GM23338 (cell line): Measurements from ENCODE around the gene CYCS. TPM values are rescaled to one million over a fixed set of nuclear protein-coding genes. Genes with fewer than 3 reads are reported as not detected.

Experiments used
- ATAC-seq: fragments of 200-7000 bp; cut with Tn5 transposase; 3 replicates; pipeline ENCODE4 v1.9.1; 2020
- DNase-seq: peaks from one replicate; pipeline ENCODE4 v3.0.0-alpha.2; 2015; ENCODE audit warnings: low spot score
- H2AFZ ChIP-seq: fragments of 200-600 bp; sonication (generic); 2 replicates; pipeline ENCODE4 v1.8.0; 2016; ENCODE audit warnings: antibody characterized with exemption, mild to moderate bottlenecking, moderate library complexity
- H3F3A ChIP-seq: fragments of 200-600 bp; sonication (generic); replicated peaks from 2 replicates; pipeline ENCODE4 v1.8.0; 2017; ENCODE audit warnings: antibody characterized with exemption, mixed run types, low read depth
- H3K27ac ChIP-seq: fragments of 200-600 bp; sonication (generic); 2 replicates; pipeline ENCODE4 v1.6.1; 2016; ENCODE audit warnings: low read depth
- H3K27me3 ChIP-seq: fragments of 200-600 bp; sonication (generic); 2 replicates; pipeline ENCODE4 v1.8.0; 2016; ENCODE audit warnings: mild to moderate bottlenecking, mixed run types, moderate library complexity; ENCODE audit not compliant: insufficient read depth
- H3K36me3 ChIP-seq: fragments of 200-600 bp; sonication (generic); 2 replicates; pipeline ENCODE4 v1.8.0; 2016; ENCODE audit warnings: mild to moderate bottlenecking; ENCODE audit not compliant: insufficient read depth
- H3K4me1 ChIP-seq: fragments of 200-600 bp; sonication (generic); 2 replicates; pipeline ENCODE4 v1.8.0; 2016; ENCODE audit warnings: mild to moderate bottlenecking, moderate library complexity; ENCODE audit not compliant: insufficient read depth
- H3K4me2 ChIP-seq: fragments of 200-600 bp; sonication (generic); 2 replicates; pipeline ENCODE4 v1.7.1; 2017; ENCODE audit warnings: mixed run types
- H3K4me3 ChIP-seq: fragments of 200-600 bp; sonication (generic); 2 replicates; pipeline ENCODE4 v1.6.1; 2016; ENCODE audit warnings: mixed run types
- H3K79me2 ChIP-seq: fragments of 200-600 bp; sonication (generic); replicated peaks from 2 replicates; pipeline ENCODE4 v1.8.0; 2017; ENCODE audit warnings: mild to moderate bottlenecking; ENCODE audit not compliant: insufficient read depth
- H3K9me2 ChIP-seq: fragments of 200-600 bp; sonication (generic); 2 replicates; pipeline ENCODE4 v1.8.0; 2017; ENCODE audit not compliant: insufficient read depth
- H4K20me1 ChIP-seq: fragments of 200-600 bp; sonication (generic); replicated peaks from 2 replicates; pipeline ENCODE4 v1.8.0; 2017; ENCODE audit warnings: mild to moderate bottlenecking; ENCODE audit not compliant: insufficient read depth
- H3K27ac Mint-ChIP-seq: 2 replicates; pipeline ENCODE4 v1.8.0; 2020; ENCODE audit warnings: inconsistent platforms, mild to moderate bottlenecking, moderate library complexity, mixed read lengths
- H3K27me3 Mint-ChIP-seq: 3 replicates; pipeline ENCODE4 v1.8.0; 2022; ENCODE audit warnings: low read depth, mild to moderate bottlenecking, moderate library complexity, mixed read lengths, inconsistent platforms; ENCODE audit not compliant: insufficient read depth, poor library complexity
- H3K36me3 Mint-ChIP-seq: 3 replicates; pipeline ENCODE4 v1.8.0; 2021; ENCODE audit warnings: low read depth, mild to moderate bottlenecking, inconsistent platforms, moderate library complexity, mixed read lengths
- H3K4me1 Mint-ChIP-seq: 3 replicates; pipeline ENCODE4 v1.8.0; 2020; ENCODE audit warnings: mild to moderate bottlenecking, inconsistent platforms, mixed read lengths
- H3K4me3 Mint-ChIP-seq: 3 replicates; pipeline ENCODE4 v1.8.0; 2021; ENCODE audit warnings: moderate library complexity, mild to moderate bottlenecking, inconsistent platforms, mixed read lengths
- H3K9me3 Mint-ChIP-seq: 3 replicates; pipeline ENCODE4 v1.8.0; 2020; ENCODE audit warnings: moderate library complexity, mild to moderate bottlenecking, inconsistent platforms, mixed read lengths
- CREB1 ChIP-seq: fragments of 250-450 bp; sonication (Bioruptor Pico); IDR thresholded peaks from 2 replicates; pipeline ENCODE4 v1.5.0; 2020; ENCODE audit warnings: low read depth, mild to moderate bottlenecking, moderate library complexity
- CTCF ChIP-seq, 2 experiments: fragments of 200-600 bp in 1 of 2; sonication (generic) in 1 of 2; conservative IDR thresholded peaks; 2 replicates each; pipeline versions ENCODE4 v1.5.1 to v1.6.1; 2016 to 2017; ENCODE audit warnings: antibody characterized with exemption in 2 of 2, low read depth in 2 of 2, mild to moderate bottlenecking in 2 of 2, moderate library complexity in 1 of 2
- ETS1 ChIP-seq: IDR thresholded peaks from 2 replicates; pipeline ENCODE4 v1.6.1; 2016; ENCODE audit warnings: antibody characterized with exemption
- EZH2 ChIP-seq: fragments of 200-600 bp; sonication (generic); IDR thresholded peaks from one replicate; pipeline ENCODE4 v1.8.0; 2017; ENCODE audit warnings: antibody characterized with exemption, mild to moderate bottlenecking, low read depth; ENCODE audit not compliant: unreplicated experiment
- EZH2phosphoT487 ChIP-seq: fragments of 200-600 bp; sonication (generic); IDR thresholded peaks from one replicate; pipeline ENCODE4 v1.8.1; 2018; ENCODE audit warnings: antibody characterized with exemption; ENCODE audit not compliant: unreplicated experiment
- JUNB ChIP-seq: IDR thresholded peaks from one replicate; pipeline ENCODE4 v1.6.1; 2016; ENCODE audit warnings: antibody characterized with exemption; ENCODE audit not compliant: unreplicated experiment
- NANOG ChIP-seq: IDR thresholded peaks from 2 replicates; pipeline ENCODE4 v1.6.1; 2016; ENCODE audit warnings: antibody characterized with exemption, borderline replicate concordance
- POLR2AphosphoS5 ChIP-seq: IDR thresholded peaks from 2 replicates; pipeline ENCODE4 v1.6.1; 2016; ENCODE audit warnings: antibody characterized with exemption, low read depth
- REST ChIP-seq: IDR thresholded peaks from one replicate; pipeline ENCODE4 v1.6.1; 2018; ENCODE audit warnings: antibody characterized with exemption; ENCODE audit not compliant: unreplicated experiment
- STAT1 ChIP-seq: IDR thresholded peaks from one replicate; pipeline ENCODE4 v1.6.1; 2016; ENCODE audit warnings: antibody characterized with exemption; ENCODE audit not compliant: unreplicated experiment
- ZNF114 ChIP-seq: fragments of 250-450 bp; sonication (Bioruptor Pico); IDR thresholded peaks from 2 replicates; pipeline ENCODE4 v1.5.0; 2020; ENCODE audit warnings: mild to moderate bottlenecking, moderate library complexity
- ZNF331 ChIP-seq: fragments of 250-450 bp; sonication (Bioruptor Pico); IDR thresholded peaks from 2 replicates; pipeline ENCODE4 v1.5.0; 2020; ENCODE audit warnings: low read depth, mild to moderate bottlenecking, moderate library complexity
- ZNF462 ChIP-seq: fragments of 250-450 bp; sonication (Bioruptor Pico); IDR thresholded peaks from 2 replicates; pipeline ENCODE4 v1.5.0; 2020; ENCODE audit warnings: mild to moderate bottlenecking, moderate library complexity
- polyA plus RNA-seq: library from polyadenylated mRNA; unstranded; fragments of >200 nt; fragmentation: Nextera tagmentation; extraction: Ambion mirVana; gene quantifications from 2 replicates; pipeline ENCODE4 v1.2.1, GENCODE V29; 2016
- total RNA-seq: library from RNA; depleted of rRNA; stranded (reverse); fragments of >200 nt; shearing (Covaris generic); gene quantifications from 2 replicates; pipeline ENCODE4 v1.2.3, GENCODE V29; 2014

The CYCS gene
- total and polyA plus RNA-seq, 2 experiments from 2014 or later, result 131 to 468 TPM

- TF ChIP-seq POLR2AphosphoS5, result no peak
Measured at GRCh38 chr7:25132430-25132829, 7.4 kb upstream of the CYCS start (continued).

- Mint-ChIP-seq H3K27me3 (peaks cover 17% of the 10 kb centered on the region), H3K9me3 (peaks cover 3% of the 10 kb centered on the region; the same call in 1 of the 3 replicates), H3K27ac (no peak overlapping the region), H3K4me3 (no peak overlapping the region), H3K36me3 (peaks cover 33% of the 10 kb centered on the region), H3K4me1 (peaks cover 9% of the 10 kb centered on the region; the same call in 2 of the 3 replicates)
- H3K79me2 ChIP-seq, result peaks cover 33% of the 10 kb centered on the region
- peaks cover 23% of the 10 kb centered on the region for H3K36me3 ChIP-seq
- H3K27ac ChIP-seq, result no peak overlapping the region
- H3K4me1 ChIP-seq, result no peaks in the 10 kb centered on the region
- ATAC-seq (no peak), DNase-seq (no peak)
- peaks cover 16% of the 10 kb centered on the region for H4K20me1 ChIP-seq
- 0 out of 2 replicates have a peak overlapping the region, but pooled peaks have one; percentile 6 for H2AFZ ChIP-seq
- H3K9me2 ChIP-seq, result no peaks in the 10 kb centered on the region
- H3F3A ChIP-seq, result peaks cover 7% of the 10 kb centered on the region; the same call in 1 of the 2 replicates
- TF ChIP-seq ETS1, result no peak
- no peak for TF ChIP-seq CREB1 (CRISPR knock-in tag)
- no peak for TF ChIP-seq EZH2phosphoT487
- TF ChIP-seq EZH2, result no peak
- TF ChIP-seq ZNF331, result no peak
- TF ChIP-seq POLR2AphosphoS5, result no peak
- no peak for TF ChIP-seq JUNB
- TF ChIP-seq STAT1, result no peak
- TF ChIP-seq NANOG, result no peak
- TF ChIP-seq REST, result no peak
- no peak for TF ChIP-seq CTCF (conservative IDR thresholded peaks at IDR 0.05; ENCODE audit: low read depth in 2 of 2)
- TF ChIP-seq ZNF114 (CRISPR knock-in tag), result no peak
- TF ChIP-seq ZNF462, result no peak
- H3K27me3 ChIP-seq, result no peaks in the 10 kb centered on the region
- H3K4me3 ChIP-seq, result no peak overlapping the region
- H3K4me2 ChIP-seq, result no peak overlapping the region
Measured at GRCh38 chr7:25126751-25127150, 1.7 kb upstream of the CYCS start.
